Panc1 (cell line): Measurements from ENCODE around the gene PDE1C. TPM values are rescaled to one million over a fixed set of nuclear protein-coding genes. Genes with fewer than 3 reads are reported as not detected.

Source experiments
- ATAC-seq: fragments of 200-7000 bp; cut with Tn5 transposase; 2 replicates; pipeline ENCODE4 v1.9.1; 2020; ENCODE audit warnings: mild to moderate bottlenecking, moderate library complexity
- BruUV-seq: library from RNA; stranded (reverse); fragments of 400-500 nt; replicated peaks from 2 replicates; lab custom pipeline; 2021; lab: Mats Ljungman, UMichigan
- CTCF ChIA-PET: fragments of 300-600 bp; sonication (Branson Sonifier 250); formaldehyde crosslinking; loops from one replicate; lab custom pipeline; 2022; ENCODE audit warnings: antibody characterized with exemption; lab: Charles Lee
- POLR2A ChIA-PET: fragments of 300-600 bp; sonication (Branson Sonifier 250); formaldehyde crosslinking; loops from one replicate; lab custom pipeline; 2022; ENCODE audit warnings: antibody characterized with exemption; lab: Charles Lee
- DNase-seq: peaks from one replicate; pipeline ENCODE4 v3.0.0-alpha.2; 2010; ENCODE audit warnings: low read depth, low spot score
- H3K27ac ChIP-seq: 2 replicates; pipeline ENCODE4 v1.5.1; 2011; ENCODE audit warnings: mild to moderate bottlenecking, low read length, inconsistent platforms
- H3K27me3 ChIP-seq: fragments of 200-500 bp; sonication (Bioruptor generic); 2 replicates; pipeline ENCODE4 v1.6.0; 2014; ENCODE audit warnings: low read length, inconsistent platforms; ENCODE audit not compliant: control insufficient read depth, insufficient read depth
- H3K36me3 ChIP-seq: fragments of 200-500 bp; sonication (Bioruptor generic); 2 replicates; pipeline ENCODE4 v1.5.1; 2014; ENCODE audit warnings: inconsistent platforms, mild to moderate bottlenecking, low read length, moderate library complexity; ENCODE audit not compliant: control insufficient read depth, insufficient read depth
- H3K4me1 ChIP-seq: 2 replicates; pipeline ENCODE4 v1.5.1; 2011; ENCODE audit warnings: inconsistent platforms, mild to moderate bottlenecking, low read length, moderate library complexity; ENCODE audit not compliant: control insufficient read depth, insufficient read depth
- H3K4me3 ChIP-seq, 2 experiments: 2 replicates each; pipeline ENCODE4 v1.5.1; 2011 to 2012; ENCODE audit warnings: low read depth in 2 of 2, low read length in 2 of 2, mild to moderate bottlenecking in 2 of 2, inconsistent platforms in 1 of 2, moderate library complexity in 1 of 2
- H3K9me3 ChIP-seq: fragments of 200-500 bp; sonication (Bioruptor generic); 2 replicates; pipeline ENCODE4 v1.5.1; 2014; ENCODE audit warnings: low read depth, mild to moderate bottlenecking, inconsistent platforms, low read length, moderate library complexity; ENCODE audit not compliant: control insufficient read depth, insufficient read depth
- CTCF ChIP-seq: fragments of 450-650 bp; IDR thresholded peaks from 2 replicates; pipeline ENCODE4 v1.5.1; 2017; ENCODE audit warnings: mild to moderate bottlenecking
- POLR2AphosphoS5 ChIP-seq: IDR thresholded peaks from 2 replicates; pipeline ENCODE4 v1.6.1; 2012; ENCODE audit warnings: mild to moderate bottlenecking, low read depth, low read length, moderate library complexity
- REST ChIP-seq, 2 experiments: IDR thresholded peaks; 2 replicates each; pipeline ENCODE4 v1.6.1; 2011 to 2012; ENCODE audit warnings: low read depth in 2 of 2, control low read depth in 1 of 2, low read length in 1 of 2, mild to moderate bottlenecking in 1 of 2, moderate library complexity in 1 of 2; ENCODE audit not compliant: insufficient read depth in 1 of 2
- SIN3A ChIP-seq: IDR thresholded peaks from 2 replicates; pipeline ENCODE4 v1.6.1; 2012; ENCODE audit warnings: low read depth, mild to moderate bottlenecking, low read length, moderate library complexity, borderline replicate concordance; ENCODE audit not compliant: insufficient read depth
- TCF7L2 ChIP-seq: IDR thresholded peaks from 2 replicates; pipeline ENCODE4 v1.6.1; 2011; ENCODE audit warnings: mild to moderate bottlenecking, low read depth, low read length, inconsistent platforms
- in situ Hi-C: cut with HindIII; loops from 2 replicates; pipeline ENCODE4 v1.10.0; 2016; ENCODE audit warnings: low sequenced_read_pairs, low pct_unique_long_range_greater_than_20kb
- intact Hi-C: fragments of 100-400 bp; cut with micrococcal nuclease; formaldehyde crosslinking; loops from one replicate; pipeline ENCODE4 v1.10.0; 2022; ENCODE audit not compliant: unreplicated experiment
- total RNA-seq: library from RNA; stranded (reverse); gene quantifications from one replicate; pipeline ENCODE4 v1.2.1, GENCODE V29; 2021; ENCODE audit not compliant: unreplicated experiment

PDE1C gene
- total RNA-seq, 1 experiment from 2014 or later, result not detected

- intact Hi-C loops (no loop called here), in situ Hi-C loops (no loop called here)
- Histone ChIP-seq H3K36me3 (no peaks in the 10 kb centered on the region), H3K4me1 (no peaks in the 10 kb centered on the region), H3K27me3 (no peaks in the 10 kb centered on the region), H3K27ac (no peak overlapping the region), H3K4me3 (no peak overlapping the region), H3K9me3 (0 out of 2 replicates have a peak, but pooled peaks cover 5% of the 10 kb centered on the region)
- BruUV-seq, result no TSS peak
- DNase-seq (no peak), ATAC-seq (no peak)
- TF ChIP-seq CTCF, result no peak
- no peak for TF ChIP-seq TCF7L2
- no peak for TF ChIP-seq POLR2AphosphoS5
- ChIA-PET POLR2A (no interaction called here), CTCF (no interaction called here)
These were observed 45.6 kb upstream of the PDE1C start for GRCh38 chr7:32115831-32116230.

GRCh38 chr7:32108651-32109050, 38.4 kb upstream of the PDE1C start:
- in situ Hi-C loops (no loop called here), intact Hi-C loops (no loop called here)
- DNase-seq (no peak), ATAC-seq (no peak)
- H3K36me3 ChIP-seq, result no peaks in the 10 kb centered on the region
- no peak overlapping the region for H3K4me3 ChIP-seq
- H3K4me1 ChIP-seq, result no peaks in the 10 kb centered on the region
- TF ChIP-seq REST (IDR thresholded peaks at IDR 0.05; ENCODE audit: insufficient read depth in 1 of 2, low read depth in 2 of 2, low read length in 1 of 2), result no peak
- TF ChIP-seq TCF7L2, result no peak
- no peak for TF ChIP-seq POLR2AphosphoS5
- TF ChIP-seq CTCF, result no peak
- no peak for TF ChIP-seq SIN3A
- H3K9me3 ChIP-seq, result 0 out of 2 replicates have a peak, but pooled peaks cover 5% of the 10 kb centered on the region
- ChIA-PET CTCF (no interaction called here), POLR2A (no interaction called here)
- H3K27ac ChIP-seq, result no peak overlapping the region
- no peaks in the 10 kb centered on the region for H3K27me3 ChIP-seq
- no TSS peak for BruUV-seq
